WTC11 (cell line): ENCODE measurements around the gene C11orf65. TPM values are rescaled to one million over a fixed set of nuclear protein-coding genes. Genes with fewer than 3 reads are reported as not detected.

Experiments used
- ATAC-seq: fragments of 200-7000 bp; cut with Tn5 transposase; 2 replicates; pipeline ENCODE4 v1.10.0; 2021; ENCODE audit warnings: mild to moderate bottlenecking, moderate library complexity
- CTCF ChIA-PET: fragments of 300-600 bp; sonication (Branson Sonifier 250); formaldehyde crosslinking; loops from one replicate; lab custom pipeline; 2021; ENCODE audit warnings: antibody characterized with exemption; lab: Charles Lee
- POLR2A ChIA-PET: fragments of 350-600 bp; sonication (Branson Sonifier 250); formaldehyde crosslinking; loops from one replicate; lab custom pipeline; 2021; ENCODE audit warnings: antibody characterized with exemption; lab: Charles Lee
- DNase-seq: peaks from one replicate; pipeline ENCODE4 v3.0.0; 2021; ENCODE audit warnings: low spot score
- H3K27ac Mint-ChIP-seq: 2 replicates; pipeline ENCODE4 v1.8.0; 2021; ENCODE audit warnings: mixed read lengths
- H3K27me3 Mint-ChIP-seq: 2 replicates; pipeline ENCODE4 v1.8.0; 2021; ENCODE audit warnings: low read depth, mild to moderate bottlenecking, moderate library complexity, mixed read lengths
- H3K36me3 Mint-ChIP-seq: 2 replicates; pipeline ENCODE4 v1.8.0; 2021; ENCODE audit warnings: mixed read lengths
- H3K4me1 Mint-ChIP-seq: 2 replicates; pipeline ENCODE4 v1.8.0; 2022; ENCODE audit warnings: mixed read lengths
- H3K4me3 Mint-ChIP-seq: 2 replicates; pipeline ENCODE4 v1.8.0; 2021; ENCODE audit warnings: mild to moderate bottlenecking, moderate library complexity, mixed read lengths
- H3K9me3 Mint-ChIP-seq: 2 replicates; pipeline ENCODE4 v1.8.0; 2021; ENCODE audit warnings: mixed read lengths
- AFF4 ChIP-seq: sonication (generic); formaldehyde crosslinking; IDR thresholded peaks from 2 replicates; pipeline ENCODE4 v1.8.1; 2023; ENCODE audit warnings: mild to moderate bottlenecking, missing genetic modification reagents, borderline replicate concordance
- CTCF ChIP-seq: fragments of 200-600 bp; IDR thresholded peaks from 2 replicates; pipeline ENCODE4 v1.8.0; 2022; ENCODE audit warnings: antibody characterized with exemption
- E2F5 ChIP-seq: sonication (generic); formaldehyde crosslinking; IDR thresholded peaks from 2 replicates; pipeline ENCODE4 v1.8.1; 2022; ENCODE audit warnings: mild to moderate bottlenecking, moderate library complexity, missing genetic modification reagents
- ERG ChIP-seq: fragments of 250-450 bp; sonication (Bioruptor Pico); IDR thresholded peaks from 2 replicates; pipeline ENCODE4 v1.8.0; 2021; ENCODE audit warnings: mild to moderate bottlenecking
- FOXJ3 ChIP-seq: sonication (generic); formaldehyde crosslinking; IDR thresholded peaks from 2 replicates; pipeline ENCODE4 v1.9.0; 2021; ENCODE audit warnings: missing genetic modification reagents, mild to moderate bottlenecking, borderline replicate concordance
- FOXP4 ChIP-seq: sonication (generic); formaldehyde crosslinking; IDR thresholded peaks from 2 replicates; pipeline ENCODE4 v1.8.0; 2022; ENCODE audit warnings: mild to moderate bottlenecking, missing genetic modification reagents
- IRF2 ChIP-seq: sonication (generic); formaldehyde crosslinking; IDR thresholded peaks from 2 replicates; pipeline ENCODE4 v1.8.0; 2022; ENCODE audit warnings: low read depth, missing genetic modification reagents, borderline replicate concordance
- MLX ChIP-seq: sonication (generic); formaldehyde crosslinking; IDR thresholded peaks from 2 replicates; pipeline ENCODE4 v1.8.1; 2023; ENCODE audit warnings: mild to moderate bottlenecking, missing genetic modification reagents, moderate library complexity
- NFATC4 ChIP-seq: fragments of 250-450 bp; sonication (Bioruptor Pico); IDR thresholded peaks from 2 replicates; pipeline ENCODE4 v1.9.0; 2021; ENCODE audit warnings: mild to moderate bottlenecking
- NFYB ChIP-seq: sonication (generic); formaldehyde crosslinking; conservative IDR thresholded peaks from 2 replicates; pipeline ENCODE4 v1.8.0; 2022; ENCODE audit warnings: low read depth, missing genetic modification reagents
- NR3C1 ChIP-seq: sonication (generic); formaldehyde crosslinking; conservative IDR thresholded peaks from 2 replicates; pipeline ENCODE4 v1.8.1; 2023; ENCODE audit warnings: low read depth, mild to moderate bottlenecking, missing genetic modification reagents
- OVOL2 ChIP-seq: fragments of 250-450 bp; sonication (Bioruptor Pico); IDR thresholded peaks from 2 replicates; pipeline ENCODE4 v1.9.0; 2021; ENCODE audit warnings: mild to moderate bottlenecking, borderline replicate concordance
- PRRX2 ChIP-seq: fragments of 250-450 bp; sonication (Bioruptor Pico); IDR thresholded peaks from 2 replicates; pipeline ENCODE4 v1.8.0; 2021; ENCODE audit warnings: mild to moderate bottlenecking
- SOX15 ChIP-seq: fragments of 250-450 bp; sonication (Bioruptor Pico); IDR thresholded peaks from 2 replicates; pipeline ENCODE4 v1.9.0; 2021; ENCODE audit warnings: mild to moderate bottlenecking
- TP53 ChIP-seq: sonication (generic); formaldehyde crosslinking; IDR thresholded peaks from 2 replicates; pipeline ENCODE4 v1.8.1; 2023; ENCODE audit warnings: mild to moderate bottlenecking, missing genetic modification reagents
- ZBTB21 ChIP-seq: sonication (generic); formaldehyde crosslinking; IDR thresholded peaks from 2 replicates; pipeline ENCODE4 v1.8.1; 2023; ENCODE audit warnings: mild to moderate bottlenecking, missing genetic modification reagents, borderline replicate concordance
- ZNF219 ChIP-seq: sonication (generic); formaldehyde crosslinking; IDR thresholded peaks from 2 replicates; pipeline ENCODE4 v1.8.0; 2023; ENCODE audit warnings: missing genetic modification reagents, mild to moderate bottlenecking, borderline replicate concordance
- total RNA-seq: library from RNA; stranded (reverse); gene quantifications from 3 replicates; pipeline ENCODE4 v1.2.3, GENCODE V29; 2021

Gene C11orf65
- total RNA-seq, 1 experiment from 2014 or later: 0.83 TPM

- Mint-ChIP-seq H3K27ac (no peak overlapping the region), H3K36me3 (peaks cover 40% of the 10 kb centered on the region)
These were observed 15.8 kb upstream of the C11orf65 start for GRCh38 chr11:108483163-108483562.

GRCh38 chr11:108474664-108475463, 7.5 kb upstream of the C11orf65 start:
- no peak for ATAC-seq
- no peaks in the 10 kb centered on the region for H3K9me3 Mint-ChIP-seq
- DNase-seq: no peak
- no peak overlapping the region for H3K27ac Mint-ChIP-seq
- no peak overlapping the region for H3K4me3 Mint-ChIP-seq
- H3K4me1 Mint-ChIP-seq: peaks cover 3% of the 10 kb centered on the region; the same call in 1 of the 2 replicates
- ChIA-PET CTCF (no interaction called here), POLR2A (interaction anchor here (0.6 kb wide), 1 partner anchor 19 kb away, joined by 7 read pairs; no protein-coding TSS in a partner anchor)
- no peaks in the 10 kb centered on the region for H3K27me3 Mint-ChIP-seq
- no peak for TF ChIP-seq NR3C1 (CRISPR knock-in tag)
- TF ChIP-seq TP53 (CRISPR knock-in tag): no peak
- no peak for TF ChIP-seq NFYB (CRISPR knock-in tag)
- TF ChIP-seq CTCF: no peak
- no peak for TF ChIP-seq AFF4 (CRISPR knock-in tag)
- no peak for TF ChIP-seq OVOL2 (CRISPR knock-in tag)
- no peak for TF ChIP-seq FOXP4 (CRISPR knock-in tag)
- no peak for TF ChIP-seq IRF2 (CRISPR knock-in tag)
- no peak for TF ChIP-seq SOX15 (CRISPR knock-in tag)
- TF ChIP-seq NFATC4 (CRISPR knock-in tag): no peak
- no peak for TF ChIP-seq ZBTB21 (CRISPR knock-in tag)
- no peak for TF ChIP-seq MLX (CRISPR knock-in tag)
- no peak for TF ChIP-seq ERG (CRISPR knock-in tag)
- no peak for TF ChIP-seq FOXJ3
- no peak for TF ChIP-seq ZNF219
- TF ChIP-seq, all 79 proteins: peak for 0
- peaks cover 8% of the 10 kb centered on the region; the same call in 1 of the 2 replicates for H3K36me3 Mint-ChIP-seq

More at GRCh38 chr11:108483163-108483562, 15.8 kb upstream of the C11orf65 start:
- TF ChIP-seq E2F5 (CRISPR knock-in tag) (no peak), PRRX2 (CRISPR knock-in tag) (no peak)
- Mint-ChIP-seq H3K4me3 (no peak overlapping the region), H3K4me1 (peaks cover 2% of the 10 kb centered on the region; the same call in 1 of the 2 replicates), H3K27me3 (no peaks in the 10 kb centered on the region), H3K9me3 (peaks cover 16% of the 10 kb centered on the region)
- POLR2A ChIA-PET: no interaction called here
- DNase-seq (no peak), ATAC-seq (no peak)
- CTCF ChIA-PET: no interaction called here
